SK-N-MC (cell line): Measurements from ENCODE around the gene SSU72.
A peak's percentile ranks its signal among the peaks of the same experiment; 100 is the strongest.

ENCODE experiments used
- DNase-seq: peaks from one replicate; pipeline ENCODE4 v3.0.0-alpha.2; 2011; ENCODE audit warnings: low read depth, low spot score
- H3K27ac ChIP-seq: fragments of 200-600 bp; sonication (generic); 2 replicates; pipeline ENCODE4 v1.5.1; 2016; ENCODE audit warnings: mixed run types
- H3K36me3 ChIP-seq: fragments of 200-600 bp; sonication (generic); 2 replicates; pipeline ENCODE4 v1.6.1; 2017; ENCODE audit warnings: antibody characterized with exemption, low read length, mixed read lengths; ENCODE audit not compliant: insufficient read depth
- H3K4me3 ChIP-seq: fragments of 200-600 bp; sonication (generic); 2 replicates; pipeline ENCODE4 v1.5.1; 2016
- H3K9ac ChIP-seq: fragments of 200-600 bp; sonication (generic); 2 replicates; pipeline ENCODE4 v1.8.0; 2017; ENCODE audit warnings: mixed run types, mixed read lengths; ENCODE audit not compliant: insufficient read length
- H3K9me3 ChIP-seq: fragments of 200-600 bp; sonication (generic); 2 replicates; pipeline ENCODE4 v1.6.1; 2017; ENCODE audit warnings: low read depth, mild to moderate bottlenecking, antibody characterized with exemption, low read length, moderate library complexity, mixed read lengths
- EZH2 ChIP-seq: fragments of 200-600 bp; sonication (generic); IDR thresholded peaks from one replicate; pipeline ENCODE4 v1.6.1; 2017; ENCODE audit warnings: antibody characterized with exemption
- FOXP2 ChIP-seq: optimal IDR thresholded peaks from 2 replicates; pipeline ENCODE3; 2011; ENCODE audit warnings: mild to moderate bottlenecking, moderate library complexity; ENCODE audit not compliant: insufficient read depth; ENCODE audit errors: extremely low read length, control extremely low read depth
- POLR2AphosphoS5 ChIP-seq: IDR thresholded peaks from 2 replicates; pipeline ENCODE4 v1.6.1; 2012; ENCODE audit warnings: mild to moderate bottlenecking, low read depth, low read length, borderline replicate concordance

SSU72 gene

DNA sequence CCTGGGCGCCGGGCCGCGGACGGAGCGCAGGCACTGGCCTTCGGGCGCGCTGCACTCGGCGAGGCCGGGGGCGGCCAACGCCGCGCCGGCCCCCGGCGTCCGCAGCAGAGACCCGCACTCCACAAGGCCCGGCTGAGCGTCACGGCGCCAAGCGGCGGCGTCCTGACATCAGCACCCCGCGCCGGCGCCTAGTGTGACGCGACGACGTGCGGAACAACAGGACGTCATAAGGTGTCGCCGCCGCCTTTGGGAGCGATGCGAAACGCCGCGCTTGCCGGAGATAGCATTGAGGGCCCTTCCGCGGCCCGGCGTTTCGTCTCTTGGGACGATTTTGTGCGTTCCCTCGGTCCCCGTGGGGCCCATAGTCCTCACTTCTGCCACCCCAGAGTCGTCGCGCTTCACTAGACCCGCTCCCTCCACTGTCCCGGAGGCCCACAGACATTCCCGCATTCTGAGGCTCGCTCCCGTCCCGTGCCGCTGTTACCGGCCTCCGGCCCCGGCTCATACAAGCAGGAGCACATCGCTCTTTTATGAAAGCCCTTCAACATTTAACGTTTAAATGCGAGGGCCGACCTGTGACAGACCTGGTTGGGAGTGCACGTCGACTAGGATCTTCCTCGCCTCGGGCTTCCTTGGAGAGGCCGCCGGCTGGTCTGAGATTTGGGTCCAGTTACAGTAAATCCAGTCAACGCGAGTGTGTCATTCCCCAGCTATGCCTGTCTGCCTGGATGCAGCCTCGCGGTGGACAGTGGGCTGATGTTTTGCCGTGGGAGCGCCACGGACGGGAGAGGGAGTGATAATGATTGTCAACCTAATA, at the start of gene SSU72:
TSS of gene SSU72 (minus strand) at position 143 of the 817 bp plus-strand sequence. CDS start 306 bp downstream, outside the sequence.
- peak; percentile 56 for DNase-seq

DNA sequence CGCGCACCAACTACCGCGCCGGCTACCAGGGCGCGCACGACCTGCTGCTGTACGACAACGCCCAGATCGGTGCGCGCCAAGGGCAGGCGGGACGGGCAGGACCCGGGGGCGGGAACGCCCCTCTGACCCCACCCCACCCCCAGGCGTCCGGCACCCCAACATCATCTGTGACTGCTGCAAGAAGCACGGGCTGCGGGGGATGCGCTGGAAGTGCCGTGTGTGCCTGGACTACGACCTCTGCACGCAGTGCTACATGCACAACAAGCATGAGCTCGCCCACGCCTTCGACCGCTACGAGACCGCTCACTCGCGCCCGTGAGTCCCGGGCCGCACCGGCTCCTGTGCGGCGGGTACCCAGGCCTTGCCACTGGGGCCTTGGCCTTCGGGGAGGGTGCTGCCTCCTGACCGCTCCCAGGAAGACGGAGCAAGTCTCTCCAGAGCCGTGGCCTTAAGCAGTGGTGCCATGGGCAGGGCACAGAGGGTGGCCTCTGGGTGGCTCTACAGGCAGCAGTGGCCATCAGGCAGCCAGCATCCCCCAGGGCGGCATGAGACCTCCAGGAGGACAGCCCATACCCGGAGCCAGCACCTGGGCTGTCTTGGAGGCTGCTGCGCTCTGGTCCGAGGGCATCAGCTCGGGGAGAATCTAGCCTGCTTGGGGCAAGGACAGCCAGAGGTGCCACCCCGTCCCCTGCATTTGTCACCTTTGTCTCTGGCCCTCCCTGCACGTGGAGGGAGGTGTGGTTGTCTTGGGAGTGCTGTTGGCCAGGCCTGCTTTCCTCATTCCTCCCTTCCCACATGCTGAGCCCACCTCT, 49.2 kb upstream of the SSU72 start:
- Histone ChIP-seq H3K9ac (no peak overlapping the region), H3K36me3 (no peaks in the 10 kb centered on the region), H3K27ac (no peak overlapping the region), H3K9me3 (no peaks in the 10 kb centered on the region), H3K4me3 (no peak overlapping the region)
- DNase-seq, result no peak
- TF ChIP-seq FOXP2, result no peak
- no peak for TF ChIP-seq EZH2
- TF ChIP-seq POLR2AphosphoS5, result no peak

More for the DNA sequence above, at the start of gene SSU72:
- peak; percentile 96 for TF ChIP-seq POLR2AphosphoS5
- peak; percentile 86 for TF ChIP-seq FOXP2
- no peak for TF ChIP-seq EZH2
- Histone ChIP-seq H3K36me3 (peaks cover 24% of the 10 kb centered on the region), H3K4me3 (peak within 1 kb of the TSS; percentile 95), H3K27ac (peak within 1 kb of the TSS; percentile 93), H3K9me3 (no peaks in the 10 kb centered on the region), H3K9ac (peak within 1 kb of the TSS; percentile 98)

DNA sequence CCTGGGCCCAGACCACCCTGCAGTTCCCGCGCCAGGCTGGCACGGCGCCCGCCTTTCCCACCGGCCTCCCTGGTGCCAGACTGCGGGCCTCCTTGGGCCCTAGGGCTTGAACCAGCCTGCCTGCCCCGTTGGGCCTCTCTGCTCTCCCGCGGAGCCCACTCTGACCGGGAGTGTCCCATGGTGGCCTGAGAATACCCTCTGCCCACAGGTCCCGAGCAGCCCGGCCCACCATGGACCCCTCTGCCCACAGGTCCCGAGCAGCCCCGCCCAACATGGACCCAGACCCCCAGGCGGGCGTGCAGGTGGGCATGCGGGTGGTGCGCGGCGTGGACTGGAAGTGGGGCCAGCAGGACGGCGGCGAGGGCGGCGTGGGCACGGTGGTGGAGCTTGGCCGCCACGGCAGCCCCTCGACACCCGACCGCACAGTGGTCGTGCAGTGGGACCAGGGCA, 48.5 kb upstream of the SSU72 start:
- TF ChIP-seq FOXP2, result no peak
- TF ChIP-seq EZH2, result no peak
- Histone ChIP-seq H3K27ac (no peak overlapping the region), H3K4me3 (no peak overlapping the region), H3K36me3 (no peaks in the 10 kb centered on the region), H3K9ac (no peak overlapping the region), H3K9me3 (no peaks in the 10 kb centered on the region)
- DNase-seq, result no peak

DNA sequence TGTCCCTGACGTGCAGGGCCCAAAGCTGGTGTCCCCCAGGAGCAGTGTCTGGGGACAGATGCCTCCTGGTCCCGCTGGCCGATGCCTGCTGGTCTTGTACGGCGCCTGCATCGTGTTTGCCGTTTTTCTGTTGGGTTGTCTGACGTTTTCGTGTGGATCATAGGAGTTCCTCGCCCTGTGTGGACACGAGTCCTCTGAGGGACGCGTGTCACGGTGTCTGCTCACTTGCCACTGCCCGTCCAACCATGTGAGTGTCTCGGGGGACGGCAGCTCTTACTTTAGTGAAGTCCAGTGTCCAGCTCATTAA, 48.1 kb upstream of the SSU72 start:
- Histone ChIP-seq H3K4me3 (no peak overlapping the region), H3K9ac (no peak overlapping the region), H3K9me3 (no peaks in the 10 kb centered on the region), H3K36me3 (no peaks in the 10 kb centered on the region), H3K27ac (no peak overlapping the region)
- no peak for DNase-seq
- TF ChIP-seq FOXP2, result no peak

DNA sequence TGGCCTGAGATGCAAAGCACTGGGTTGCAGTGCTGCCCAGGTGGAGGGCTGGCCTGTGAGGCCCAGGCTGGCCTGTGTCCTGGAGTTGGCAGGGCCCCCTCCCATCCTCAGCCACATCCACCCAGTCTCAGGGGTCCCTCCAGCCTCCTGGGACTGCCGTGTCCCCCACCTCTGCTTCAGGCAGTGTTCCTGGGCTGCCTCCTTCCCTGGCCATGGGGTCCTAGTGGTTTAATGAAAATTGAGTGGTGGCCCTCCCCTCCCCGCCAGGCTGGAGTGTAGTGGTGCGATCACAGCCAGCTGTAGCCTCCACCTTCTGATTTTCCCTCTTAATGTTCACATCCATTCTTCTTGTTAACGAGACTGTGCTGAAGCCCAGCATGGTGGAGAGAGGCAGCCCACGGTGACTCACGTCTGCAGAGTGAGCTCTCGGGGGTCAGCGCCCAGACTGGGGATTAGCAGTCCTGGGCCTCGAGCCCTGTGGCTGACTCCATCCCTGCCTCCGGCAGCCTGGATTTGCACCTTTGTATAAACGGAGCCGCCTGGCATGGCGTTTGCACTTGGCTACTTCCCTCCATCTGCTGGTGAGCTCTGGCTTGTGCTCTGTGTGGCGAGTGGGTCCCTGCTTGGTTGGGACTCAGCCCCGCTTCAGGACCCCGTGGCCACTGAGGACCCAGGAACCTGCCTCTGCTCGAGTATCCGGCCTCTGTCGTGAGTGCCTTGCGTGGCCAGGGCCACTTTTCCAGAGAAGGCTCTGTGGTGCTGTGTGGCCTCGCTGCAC, 47.5 kb upstream of the SSU72 start:
- Histone ChIP-seq H3K9ac (no peak overlapping the region), H3K27ac (no peak overlapping the region), H3K4me3 (no peak overlapping the region), H3K36me3 (no peaks in the 10 kb centered on the region), H3K9me3 (no peaks in the 10 kb centered on the region)
- no peak for DNase-seq
- TF ChIP-seq POLR2AphosphoS5 (no peak), FOXP2 (no peak), EZH2 (no peak)

DNA sequence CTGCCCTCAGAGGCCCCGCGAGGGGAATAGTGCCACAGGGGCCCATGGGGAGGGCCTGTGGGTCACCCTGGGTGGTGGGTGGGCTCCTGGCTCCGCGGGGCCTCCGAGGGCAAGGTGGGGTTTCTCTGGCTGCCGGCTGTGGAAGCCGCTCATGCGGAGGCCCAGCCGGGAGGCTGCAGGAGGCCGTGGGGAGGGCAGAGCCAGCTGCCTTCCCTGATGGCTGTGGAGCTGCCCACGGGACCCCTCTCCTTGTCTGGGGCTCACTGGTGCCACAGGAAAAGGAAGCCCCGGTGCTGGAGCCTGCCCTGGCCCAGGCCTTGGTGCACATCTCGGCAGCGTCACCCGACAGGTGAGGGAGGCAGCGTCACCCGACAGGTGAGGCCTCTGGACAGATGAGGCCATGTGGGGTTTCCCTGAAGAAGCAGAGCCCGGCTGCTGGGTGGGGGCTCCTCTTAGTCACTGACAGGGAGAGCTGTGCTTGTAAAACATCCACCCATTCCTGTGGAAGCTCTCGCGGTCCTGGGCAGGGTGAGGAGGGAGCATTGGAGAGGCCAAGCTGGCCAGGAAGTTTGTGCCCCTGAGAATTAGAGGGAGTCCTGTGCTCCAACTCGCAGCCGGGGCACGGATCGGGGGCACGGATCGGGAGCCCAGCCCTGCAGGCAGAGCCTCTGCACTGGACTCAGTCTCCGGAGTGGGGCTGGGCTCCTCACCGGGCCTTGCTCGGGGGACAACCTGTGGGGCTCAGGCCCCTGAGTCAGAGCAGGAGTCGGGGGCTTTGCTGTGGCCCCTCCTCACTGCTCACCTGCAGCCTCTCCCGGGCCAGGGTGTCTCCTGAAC, 46.7 kb upstream of the SSU72 start:
- no peak overlapping the region for H3K27ac ChIP-seq
- no peaks in the 10 kb centered on the region for H3K9me3 ChIP-seq
- no peak overlapping the region for H3K4me3 ChIP-seq
- no peak for DNase-seq
- no peak overlapping the region for H3K9ac ChIP-seq
- no peaks in the 10 kb centered on the region for H3K36me3 ChIP-seq
- TF ChIP-seq POLR2AphosphoS5, result no peak
- no peak for TF ChIP-seq EZH2
- no peak for TF ChIP-seq FOXP2

DNA sequence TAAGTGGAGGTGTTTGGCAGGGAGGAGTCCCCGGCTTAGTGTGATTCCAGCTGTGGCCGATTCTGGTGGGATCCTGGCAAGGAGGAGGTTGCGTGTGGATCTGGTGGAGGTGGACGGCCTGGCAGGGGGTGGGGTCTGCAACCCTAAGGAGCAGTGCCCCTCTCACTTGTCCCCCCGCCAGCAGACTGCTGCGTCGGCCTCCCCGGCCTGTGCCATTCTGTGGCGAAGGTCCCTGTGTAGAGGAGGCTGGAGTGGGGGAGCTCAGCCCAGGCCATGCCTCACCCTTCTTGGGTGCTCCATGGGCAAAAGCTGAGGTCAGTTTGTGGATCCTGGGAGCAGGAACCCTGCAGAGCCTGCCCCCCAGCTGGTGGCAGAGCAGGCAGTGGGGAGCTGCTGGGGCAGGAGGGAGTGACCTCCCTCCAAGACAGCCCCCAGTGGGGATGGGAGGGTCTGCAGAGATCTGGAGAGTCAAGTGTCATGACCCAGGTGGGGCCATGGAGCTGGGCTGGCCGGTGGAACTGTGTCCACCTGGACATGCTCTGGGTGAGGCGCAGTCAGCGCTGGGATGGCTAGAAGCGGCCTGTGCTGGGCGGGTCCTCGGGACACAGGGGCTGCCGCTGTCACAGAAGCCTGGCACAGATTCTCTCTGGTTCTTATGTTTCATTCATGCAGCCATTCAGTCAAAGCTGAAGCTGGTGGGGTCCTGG, 45.9 kb upstream of the SSU72 start:
- no peaks in the 10 kb centered on the region for H3K36me3 ChIP-seq
- TF ChIP-seq POLR2AphosphoS5, result no peak
- no peak for TF ChIP-seq EZH2
- TF ChIP-seq FOXP2, result no peak
- no peak overlapping the region for H3K9ac ChIP-seq
- DNase-seq, result no peak
- no peak overlapping the region for H3K27ac ChIP-seq
- H3K9me3 ChIP-seq, result no peaks in the 10 kb centered on the region
- H3K4me3 ChIP-seq, result no peak overlapping the region

DNA sequence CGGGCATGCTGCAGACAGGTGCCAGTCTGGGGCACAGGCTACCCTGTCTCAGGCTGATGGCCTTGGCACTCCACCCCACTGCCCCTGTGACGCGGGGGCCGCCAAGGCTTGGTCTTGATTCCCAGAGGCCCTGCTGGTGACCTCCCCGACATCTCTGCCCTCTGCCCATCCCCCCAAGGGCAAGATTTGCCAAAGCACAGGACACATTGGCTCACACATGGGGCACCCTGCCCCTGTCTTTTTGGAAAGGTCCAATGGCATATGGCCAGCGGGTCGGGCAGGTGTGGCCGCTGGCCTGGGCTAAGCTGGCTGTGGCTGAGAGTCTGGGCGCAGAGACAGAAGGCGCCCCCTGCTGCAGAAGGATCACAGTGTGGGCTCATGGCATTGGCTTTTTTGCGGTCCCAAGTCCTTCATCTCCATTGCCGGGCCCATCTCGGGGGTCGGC, 45.3 kb upstream of the SSU72 start:
- TF ChIP-seq POLR2AphosphoS5, result no peak
- TF ChIP-seq FOXP2, result no peak
- no peak for TF ChIP-seq EZH2
- H3K9ac ChIP-seq, result no peak overlapping the region
- H3K4me3 ChIP-seq, result no peak overlapping the region
- no peaks in the 10 kb centered on the region for H3K9me3 ChIP-seq
- no peaks in the 10 kb centered on the region for H3K36me3 ChIP-seq
- H3K27ac ChIP-seq, result no peak overlapping the region
- DNase-seq, result no peak
